H1 (cell line): Measurements from ENCODE around the gene DHX32. TPM values are rescaled to one million over a fixed set of nuclear protein-coding genes. Genes with fewer than 3 reads are reported as not detected.
"Not testable (repeated sequence)": the region's sequence is repeated elsewhere in the genome, so short reads cannot be mapped to it uniquely, and the experiment has no call there.

Experiments used
- CTCF ChIA-PET: fragments of 300-600 bp; sonication (Branson Sonifier 250); formaldehyde crosslinking; loops from one replicate; lab custom pipeline; 2021; ENCODE audit not compliant: partially characterized antibody; lab: Charles Lee
- POLR2A ChIA-PET: fragments of 300-600 bp; sonication (Branson Sonifier 250); formaldehyde crosslinking; loops from one replicate; lab custom pipeline; 2021; ENCODE audit warnings: inconsistent platforms; ENCODE audit not compliant: partially characterized antibody; lab: Charles Lee
- DNase-seq, 2 experiments: peaks; one replicate each; pipeline versions ENCODE4 v3.0.0 to v3.0.0-alpha.2; 2010 to 2022; ENCODE audit warnings: low spot score in 2 of 2, low read depth in 1 of 2, mixed read lengths in 1 of 2
- FAIRE-seq: peaks from 2 replicates; lab custom pipeline; 2011; peaks lifted over from hg19 to GRCh38; lab: Jason Lieb, UNC
- H2AFZ ChIP-seq: 2 replicates; pipeline ENCODE4 v1.8.1; 2012; ENCODE audit warnings: low read length, inconsistent platforms
- H2AK5ac ChIP-seq: 2 replicates; pipeline ENCODE4 v1.6.1; 2013; ENCODE audit warnings: low read depth, low read length
- H2BK120ac ChIP-seq: replicated peaks from 2 replicates; pipeline ENCODE3; 2013; ENCODE audit warnings: low read depth, low read length, inconsistent platforms
- H2BK12ac ChIP-seq: 2 replicates; pipeline ENCODE4 v1.6.1; 2013; ENCODE audit warnings: low read depth, low read length
- H2BK15ac ChIP-seq: 2 replicates; pipeline ENCODE4 v1.6.1; 2013; ENCODE audit warnings: low read length
- H2BK20ac ChIP-seq: 2 replicates; pipeline ENCODE4 v1.6.1; 2013; ENCODE audit warnings: low read length
- H2BK5ac ChIP-seq: 2 replicates; pipeline ENCODE4 v1.6.1; 2013; ENCODE audit warnings: low read depth, low read length
- H3K14ac ChIP-seq: 2 replicates; pipeline ENCODE4 v1.6.1; 2013; ENCODE audit warnings: inconsistent platforms; ENCODE audit not compliant: insufficient read length
- H3K18ac ChIP-seq: 2 replicates; pipeline ENCODE4 v1.6.1; 2013; ENCODE audit warnings: low read length; ENCODE audit errors: extremely low read depth
- H3K23ac ChIP-seq: 2 replicates; pipeline ENCODE4 v1.6.1; 2013; ENCODE audit warnings: inconsistent platforms; ENCODE audit not compliant: insufficient read length
- H3K23me2 ChIP-seq: 2 replicates; pipeline ENCODE4 v1.6.1; 2013; ENCODE audit warnings: low read depth, low read length
- H3K27ac ChIP-seq: 2 replicates; pipeline ENCODE4 v1.6.1; 2011; ENCODE audit warnings: low read depth, low read length, inconsistent platforms
- H3K27me3 ChIP-seq, 4 experiments: replicated peaks in 1 of 4; 1 replicate in 1 of 4; 2 replicates in 3 of 4; pipeline versions ENCODE4 v1.6.1 to v1.8.1; 2011 to 2013; ENCODE audit warnings: low read length in 3 of 4, mild to moderate bottlenecking in 3 of 4, inconsistent platforms in 2 of 4, mixed read lengths in 2 of 4, moderate library complexity in 1 of 4; ENCODE audit not compliant: control insufficient read depth in 3 of 4, insufficient read depth in 3 of 4; ENCODE audit errors: extremely low read depth in 1 of 4
- H3K36me3 ChIP-seq, 4 experiments: 2 replicates each; pipeline versions ENCODE4 v1.6.1 to v1.8.1; 2011 to 2013; ENCODE audit warnings: mild to moderate bottlenecking in 4 of 4, low read length in 3 of 4, moderate library complexity in 2 of 4, control low read depth in 1 of 4, inconsistent platforms in 1 of 4; ENCODE audit not compliant: insufficient read depth in 4 of 4, control insufficient read depth in 2 of 4
- H3K4ac ChIP-seq: replicated peaks from 2 replicates; pipeline ENCODE3; 2013; ENCODE audit warnings: low read length, low read depth, mixed read lengths, inconsistent platforms; ENCODE audit not compliant: insufficient read length
- H3K4me1 ChIP-seq, 4 experiments: replicated peaks in 1 of 4; 1 replicate in 1 of 4; 2 replicates in 3 of 4; pipeline versions ENCODE4 v1.6.1 to v1.8.1; 2011 to 2013; ENCODE audit warnings: low read length in 3 of 4, inconsistent platforms in 2 of 4, mixed read lengths in 1 of 4; ENCODE audit not compliant: insufficient read depth in 4 of 4, control insufficient read depth in 3 of 4
- H3K4me2 ChIP-seq, 2 experiments: 2 replicates each; pipeline versions ENCODE4 v1.6.1 to v1.8.1; 2011 to 2013; ENCODE audit warnings: low read depth in 2 of 2, low read length in 2 of 2, control low read depth in 1 of 2, inconsistent platforms in 1 of 2, mild to moderate bottlenecking in 1 of 2; ENCODE audit not compliant: insufficient read depth in 1 of 2
- H3K4me3 ChIP-seq, 4 experiments: fragments of 200-600, 300-600 bp in 1 of 4; sonication (generic), shearing (Covaris generic), sonication (Bioruptor Twin) in 1 of 4; 2 replicates each; pipeline versions ENCODE4 v1.5.1 to v1.8.1; 2011 to 2016; ENCODE audit warnings: low read length in 4 of 4, low read depth in 3 of 4, control low read depth in 2 of 4, inconsistent platforms in 2 of 4, mild to moderate bottlenecking in 2 of 4, mixed read lengths in 1 of 4, moderate library complexity in 1 of 4; ENCODE audit not compliant: insufficient read depth in 2 of 4; ENCODE audit errors: extremely low read depth in 1 of 4
- H3K56ac ChIP-seq: replicated peaks from 2 replicates; pipeline ENCODE3; 2013; ENCODE audit warnings: low read depth, mild to moderate bottlenecking, mixed read lengths, low read length, inconsistent platforms; ENCODE audit not compliant: insufficient read length
- H3K79me1 ChIP-seq: 2 replicates; pipeline ENCODE4 v1.6.1; 2013; ENCODE audit warnings: low read depth, low read length, control low read depth
- H3K79me2 ChIP-seq, 2 experiments: 2 replicates each; pipeline versions ENCODE4 v1.6.1 to v1.8.1; 2012 to 2013; ENCODE audit warnings: low read length in 2 of 2, mild to moderate bottlenecking in 2 of 2, inconsistent platforms in 1 of 2; ENCODE audit not compliant: insufficient read depth in 2 of 2, control insufficient read depth in 1 of 2
- H3K9ac ChIP-seq, 4 experiments: replicated peaks in 1 of 4; 1 replicate in 1 of 4; 2 replicates in 3 of 4; pipeline versions ENCODE4 v1.6.1 to v1.8.1; 2011 to 2013; ENCODE audit warnings: low read depth in 3 of 4, low read length in 3 of 4, control low read depth in 2 of 4, mild to moderate bottlenecking in 2 of 4, moderate library complexity in 2 of 4, inconsistent platforms in 1 of 4; ENCODE audit errors: extremely low read depth in 1 of 4
- H3K9me3 ChIP-seq, 2 experiments: 2 replicates each; pipeline versions ENCODE4 v1.6.1 to v1.8.1; 2012 to 2013; ENCODE audit warnings: mild to moderate bottlenecking in 2 of 2, moderate library complexity in 2 of 2, control low read depth in 1 of 2, inconsistent platforms in 1 of 2, low read depth in 1 of 2, low read length in 1 of 2, mixed read lengths in 1 of 2; ENCODE audit not compliant: insufficient read depth in 2 of 2
- H4K20me1 ChIP-seq, 2 experiments: replicated peaks in 1 of 2; 2 replicates each; pipeline versions ENCODE3 to v1.8.1; 2011 to 2013; ENCODE audit warnings: inconsistent platforms in 2 of 2, low read length in 2 of 2, mild to moderate bottlenecking in 1 of 2; ENCODE audit not compliant: insufficient read depth in 2 of 2, control insufficient read depth in 1 of 2
- H4K5ac ChIP-seq: 2 replicates; pipeline ENCODE4 v1.6.1; 2013; ENCODE audit warnings: low read length, low read depth, mixed read lengths, inconsistent platforms; ENCODE audit not compliant: insufficient read length
- H4K8ac ChIP-seq: 2 replicates; pipeline ENCODE4 v1.8.0; 2013; ENCODE audit warnings: mild to moderate bottlenecking, moderate library complexity, low read length, inconsistent platforms; ENCODE audit not compliant: insufficient read depth; ENCODE audit errors: extremely low read depth
- H4K91ac ChIP-seq: replicated peaks from 2 replicates; pipeline ENCODE3; 2013; ENCODE audit warnings: low read length, mixed read lengths, inconsistent platforms; ENCODE audit not compliant: insufficient read length
- WGBS, 2 experiments: shearing (Covaris generic) in 1 of 2; methylation state at CpG; one replicate each; pipeline versions ENCODE4 v1.1.6 to v1.1.7; 2013 to 2015; ENCODE audit warnings: low lambda C conversion rate in 2 of 2, mixed read lengths in 2 of 2, inconsistent platforms in 1 of 2, low coverage in 1 of 2, missing lambda C conversion rate in 1 of 2; ENCODE audit not compliant: insufficient replicate concordance in 2 of 2, insufficient coverage in 1 of 2, insufficient read length in 1 of 2; ENCODE audit errors: extremely low coverage in 1 of 2, missing lambda C conversion rate in 1 of 2; 5-methylcytosine and 5-hydroxymethylcytosine counted together
- polyA plus RNA-seq, 7 experiments: library from polyadenylated mRNA; depleted of rRNA in 3 of 7; stranded (reverse) in 5 of 7; unstranded in 2 of 7; fragments of >200 nt in 5 of 7; fragments of 200-250 nt in 2 of 7; gene quantifications; 1 replicate in 5 of 7; 2 replicates in 1 of 7; 4 replicates in 1 of 7; pipeline versions ENCODE4 v1.2.1 to v1.2.3, GENCODE V29; 2011 to 2013; ENCODE audit warnings: missing spikeins in 2 of 7, mixed read lengths in 2 of 7
- total RNA-seq: library from RNA; stranded (reverse); fragmentation: NEBNext Ultra II Directional; extraction: Animal tissue kit (Norgen Biotek cat#: 25700); gene quantifications from 2 replicates; pipeline ENCODE4 v1.2.1, GENCODE V29; 2021

DHX32 gene
- total and polyA plus RNA-seq, 2 of the 8 experiments (the other 6 are each of a cell fraction or from before 2014, with no cell fraction given): 12.4 to 15.8 TPM

DNA sequence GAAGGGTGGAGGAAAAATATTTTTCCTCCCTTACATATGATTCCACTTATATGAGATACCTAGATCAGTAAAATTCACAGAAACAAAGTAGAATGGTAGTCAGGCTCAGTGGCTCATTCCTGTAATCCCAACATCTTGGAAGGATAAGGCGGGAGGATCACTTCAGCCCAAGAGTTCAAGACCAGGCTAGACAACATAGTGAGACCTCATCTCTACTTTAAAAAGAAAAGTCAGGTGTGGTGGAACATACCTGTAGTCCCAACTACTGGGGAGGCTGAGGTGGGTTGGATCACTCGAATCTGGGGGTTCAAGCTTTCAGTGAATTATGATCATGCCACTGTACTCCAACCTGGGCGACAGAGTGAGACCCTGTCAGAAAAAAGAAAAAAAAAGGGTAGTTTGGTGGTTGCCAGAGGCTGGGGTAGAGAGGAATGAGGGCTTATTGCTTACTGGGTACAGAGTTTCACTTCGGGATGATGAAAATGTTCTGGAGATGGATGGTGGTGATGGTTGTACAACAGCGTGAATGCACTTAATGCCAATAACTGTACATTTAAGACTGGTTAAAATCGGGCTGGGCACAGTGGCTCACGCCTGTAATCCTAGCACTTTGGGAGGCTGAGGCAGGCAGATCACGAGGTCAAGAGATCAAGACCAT is 36.7 kb upstream of the DHX32 start:
- H3K4me3 ChIP-seq, H3K4ac ChIP-seq, H3K23ac ChIP-seq, H3K9me3 ChIP-seq, POLR2A ChIA-PET, H2AK5ac ChIP-seq, H2BK5ac ChIP-seq, H3K14ac ChIP-seq, FAIRE-seq, H3K4me1 ChIP-seq, H3K79me1 ChIP-seq, H3K18ac ChIP-seq, H3K27ac ChIP-seq, H3K23me2 ChIP-seq, H4K91ac ChIP-seq, H2BK120ac ChIP-seq, DNase-seq, H2BK12ac ChIP-seq, H3K36me3 ChIP-seq, H3K79me2 ChIP-seq, H2BK15ac ChIP-seq, H4K8ac ChIP-seq, H4K5ac ChIP-seq, H4K20me1 ChIP-seq, H2BK20ac ChIP-seq, H3K9ac ChIP-seq, H3K27me3 ChIP-seq, H3K56ac ChIP-seq, H2AFZ ChIP-seq, H3K4me2 ChIP-seq: not testable (repeated sequence)
- 87% methylated on average over 8 of the region's 8 CpGs; no CpG with 5 or more reads in 1 of the 2 experiments for WGBS, 2 experiments
- CTCF ChIA-PET: interaction anchor here (3.7 kb wide), 1 partner anchor 17 kb away, joined by 18 read pairs; no protein-coding TSS in a partner anchor
